ENCODE results near the gene XRCC6. TPM values are rescaled to one million over a fixed set of nuclear protein-coding genes. Genes with fewer than 3 reads are reported as not detected.

The XRCC6 gene
- total RNA-seq, 1 experiment from 2014 or later = 474 TPM

DNA sequence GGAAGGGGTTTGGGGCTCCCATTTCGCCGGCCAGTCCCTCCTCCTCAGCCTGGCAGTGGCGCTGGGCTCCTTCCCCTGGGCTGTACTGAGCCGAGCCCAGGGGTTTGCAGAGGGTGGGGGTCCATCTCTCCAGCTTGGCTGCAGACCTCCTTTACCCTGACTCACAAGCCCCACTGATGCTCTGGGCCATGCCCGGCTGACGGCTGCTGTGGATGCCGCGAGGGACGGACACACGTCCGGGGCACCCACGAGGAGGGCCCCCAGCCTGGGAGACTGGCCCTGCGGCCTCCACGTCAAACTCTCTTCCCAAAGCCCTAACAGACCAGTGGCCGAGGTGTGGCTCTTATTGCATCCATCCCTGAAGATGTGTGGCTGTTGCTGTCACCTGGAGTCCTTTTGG lies 45.6 kb upstream of the XRCC6 start (continued):
- TF ChIP-seq, protein P1, sequence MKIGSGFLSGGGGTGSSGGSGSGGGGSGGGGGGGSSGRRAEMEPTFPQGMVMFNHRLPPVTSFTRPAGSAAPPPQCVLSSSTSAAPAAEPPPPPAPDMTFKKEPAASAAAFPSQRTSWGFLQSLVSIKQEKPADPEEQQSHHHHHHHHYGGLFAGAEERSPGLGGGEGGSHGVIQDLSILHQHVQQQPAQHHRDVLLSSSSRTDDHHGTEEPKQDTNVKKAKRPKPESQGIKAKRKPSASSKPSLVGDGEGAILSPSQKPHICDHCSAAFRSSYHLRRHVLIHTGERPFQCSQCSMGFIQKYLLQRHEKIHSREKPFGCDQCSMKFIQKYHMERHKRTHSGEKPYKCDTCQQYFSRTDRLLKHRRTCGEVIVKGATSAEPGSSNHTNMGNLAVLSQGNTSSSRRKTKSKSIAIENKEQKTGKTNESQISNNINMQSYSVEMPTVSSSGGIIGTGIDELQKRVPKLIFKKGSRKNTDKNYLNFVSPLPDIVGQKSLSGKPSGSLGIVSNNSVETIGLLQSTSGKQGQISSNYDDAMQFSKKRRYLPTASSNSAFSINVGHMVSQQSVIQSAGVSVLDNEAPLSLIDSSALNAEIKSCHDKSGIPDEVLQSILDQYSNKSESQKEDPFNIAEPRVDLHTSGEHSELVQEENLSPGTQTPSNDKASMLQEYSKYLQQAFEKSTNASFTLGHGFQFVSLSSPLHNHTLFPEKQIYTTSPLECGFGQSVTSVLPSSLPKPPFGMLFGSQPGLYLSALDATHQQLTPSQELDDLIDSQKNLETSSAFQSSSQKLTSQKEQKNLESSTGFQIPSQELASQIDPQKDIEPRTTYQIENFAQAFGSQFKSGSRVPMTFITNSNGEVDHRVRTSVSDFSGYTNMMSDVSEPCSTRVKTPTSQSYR (CRISPR knock-in tag; IDR thresholded peaks at IDR 0.05) = no peak
- no peak for TF ChIP-seq SMAD4 (CRISPR knock-in tag; IDR thresholded peaks at IDR 0.05)

DNA sequence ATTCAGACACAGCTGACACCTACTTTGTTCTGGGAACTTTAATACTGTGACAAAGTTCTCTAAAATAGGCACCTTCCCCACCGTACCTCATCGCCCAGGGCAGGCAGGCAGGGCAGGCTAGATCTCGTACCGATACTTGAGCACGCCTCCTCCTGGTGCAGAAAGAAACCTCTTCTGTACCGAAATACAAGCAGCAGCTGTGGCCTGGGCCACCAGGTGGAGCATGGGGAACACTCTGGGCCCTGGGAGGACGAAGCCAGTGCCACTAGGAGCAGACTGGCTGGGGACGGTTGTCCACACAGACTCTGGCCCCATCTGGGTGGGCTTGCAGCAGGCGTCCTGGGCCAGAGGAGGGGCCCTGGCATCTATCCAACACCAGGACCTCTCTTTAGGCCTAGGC lies 44.2 kb upstream of the XRCC6 start:
- H3K4me3 Mint-ChIP-seq = no peak overlapping the region
- ChIA-PET CTCF (interaction anchor here (0.6 to 3.5 kb wide), 25 partner anchors 10 to 173 kb away, joined by 3 to 53 read pairs (median 6); partner anchors contain the start of genes CSDC2, DESI1, PMM1 and POLR3H), POLR2A (interaction anchor here (1.4 to 1.6 kb wide), 2 partner anchors 13 to 20 kb away, joined by 3 to 5 read pairs; partner anchors contain the start of gene PMM1)
- TF ChIP-seq ATF1 (CRISPR knock-in tag; IDR thresholded peaks at IDR 0.05) = no peak
- TF ChIP-seq, protein P2, sequence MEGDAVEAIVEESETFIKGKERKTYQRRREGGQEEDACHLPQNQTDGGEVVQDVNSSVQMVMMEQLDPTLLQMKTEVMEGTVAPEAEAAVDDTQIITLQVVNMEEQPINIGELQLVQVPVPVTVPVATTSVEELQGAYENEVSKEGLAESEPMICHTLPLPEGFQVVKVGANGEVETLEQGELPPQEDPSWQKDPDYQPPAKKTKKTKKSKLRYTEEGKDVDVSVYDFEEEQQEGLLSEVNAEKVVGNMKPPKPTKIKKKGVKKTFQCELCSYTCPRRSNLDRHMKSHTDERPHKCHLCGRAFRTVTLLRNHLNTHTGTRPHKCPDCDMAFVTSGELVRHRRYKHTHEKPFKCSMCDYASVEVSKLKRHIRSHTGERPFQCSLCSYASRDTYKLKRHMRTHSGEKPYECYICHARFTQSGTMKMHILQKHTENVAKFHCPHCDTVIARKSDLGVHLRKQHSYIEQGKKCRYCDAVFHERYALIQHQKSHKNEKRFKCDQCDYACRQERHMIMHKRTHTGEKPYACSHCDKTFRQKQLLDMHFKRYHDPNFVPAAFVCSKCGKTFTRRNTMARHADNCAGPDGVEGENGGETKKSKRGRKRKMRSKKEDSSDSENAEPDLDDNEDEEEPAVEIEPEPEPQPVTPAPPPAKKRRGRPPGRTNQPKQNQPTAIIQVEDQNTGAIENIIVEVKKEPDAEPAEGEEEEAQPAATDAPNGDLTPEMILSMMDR (IDR thresholded peaks at IDR 0.05) = peak; percentile 44; the same call in 1 of the 2 replicates
- no peak for TF ChIP-seq RORB (CRISPR knock-in tag; IDR thresholded peaks at IDR 0.05)
- no peak for TF ChIP-seq MYBL2 (CRISPR knock-in tag; IDR thresholded peaks at IDR 0.05)
- no peak for TF ChIP-seq TEAD1 (CRISPR knock-in tag; IDR thresholded peaks at IDR 0.05)
- TF ChIP-seq, protein P3, sequence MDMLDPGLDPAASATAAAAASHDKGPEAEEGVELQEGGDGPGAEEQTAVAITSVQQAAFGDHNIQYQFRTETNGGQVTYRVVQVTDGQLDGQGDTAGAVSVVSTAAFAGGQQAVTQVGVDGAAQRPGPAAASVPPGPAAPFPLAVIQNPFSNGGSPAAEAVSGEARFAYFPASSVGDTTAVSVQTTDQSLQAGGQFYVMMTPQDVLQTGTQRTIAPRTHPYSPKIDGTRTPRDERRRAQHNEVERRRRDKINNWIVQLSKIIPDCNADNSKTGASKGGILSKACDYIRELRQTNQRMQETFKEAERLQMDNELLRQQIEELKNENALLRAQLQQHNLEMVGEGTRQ (CRISPR knock-in tag; IDR thresholded peaks at IDR 0.05) = no peak
- TF ChIP-seq, protein P4, sequence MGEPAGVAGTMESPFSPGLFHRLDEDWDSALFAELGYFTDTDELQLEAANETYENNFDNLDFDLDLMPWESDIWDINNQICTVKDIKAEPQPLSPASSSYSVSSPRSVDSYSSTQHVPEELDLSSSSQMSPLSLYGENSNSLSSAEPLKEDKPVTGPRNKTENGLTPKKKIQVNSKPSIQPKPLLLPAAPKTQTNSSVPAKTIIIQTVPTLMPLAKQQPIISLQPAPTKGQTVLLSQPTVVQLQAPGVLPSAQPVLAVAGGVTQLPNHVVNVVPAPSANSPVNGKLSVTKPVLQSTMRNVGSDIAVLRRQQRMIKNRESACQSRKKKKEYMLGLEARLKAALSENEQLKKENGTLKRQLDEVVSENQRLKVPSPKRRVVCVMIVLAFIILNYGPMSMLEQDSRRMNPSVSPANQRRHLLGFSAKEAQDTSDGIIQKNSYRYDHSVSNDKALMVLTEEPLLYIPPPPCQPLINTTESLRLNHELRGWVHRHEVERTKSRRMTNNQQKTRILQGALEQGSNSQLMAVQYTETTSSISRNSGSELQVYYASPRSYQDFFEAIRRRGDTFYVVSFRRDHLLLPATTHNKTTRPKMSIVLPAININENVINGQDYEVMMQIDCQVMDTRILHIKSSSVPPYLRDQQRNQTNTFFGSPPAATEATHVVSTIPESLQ (CRISPR knock-in tag; IDR thresholded peaks at IDR 0.05) = no peak
- no peaks in the 10 kb centered on the region for H3K4me1 Mint-ChIP-seq
- no peaks in the 10 kb centered on the region for H3K9me3 Mint-ChIP-seq
- no peaks in the 10 kb centered on the region for H3K36me3 Mint-ChIP-seq
- peak; percentile 95 for ATAC-seq
- peak; percentile 87 for DNase-seq (ENCODE audit: low spot score)
- no peaks in the 10 kb centered on the region for H3K27me3 Mint-ChIP-seq (ENCODE audit: low read depth)
- H3K27ac Mint-ChIP-seq = peak overlapping the region; percentile 80

DNA sequence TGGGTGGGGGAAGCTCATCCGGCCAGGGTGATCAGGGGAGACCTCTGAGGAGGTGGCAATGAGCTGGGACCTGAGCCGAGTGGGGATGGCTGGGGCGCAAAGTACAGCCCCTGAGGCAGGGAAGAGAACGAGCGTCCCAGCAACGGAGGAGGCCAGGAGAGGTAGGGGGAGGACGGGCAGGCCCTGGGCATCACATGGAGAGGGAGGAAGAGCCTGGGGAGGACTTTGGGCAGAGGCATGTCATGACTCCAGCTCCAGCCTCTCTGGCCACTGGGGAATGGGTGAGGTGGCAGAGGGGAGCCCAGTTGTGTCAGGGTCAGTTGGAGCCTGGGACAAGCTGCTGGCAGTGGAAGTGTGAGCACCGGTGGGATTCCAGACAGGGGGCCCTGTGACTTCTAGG lies 43.0 kb upstream of the XRCC6 start:
- H3K27ac Mint-ChIP-seq = peak overlapping the region; percentile 32; the same call in 1 of the 2 replicates
- no peaks in the 10 kb centered on the region for H3K27me3 Mint-ChIP-seq (ENCODE audit: low read depth)
- POLR2A ChIA-PET = interaction anchor here (1.6 kb wide), 1 partner anchor 19 kb away, joined by 3 read pairs; no protein-coding TSS in a partner anchor
- no peaks in the 10 kb centered on the region for H3K9me3 Mint-ChIP-seq
- DNase-seq (ENCODE audit: low spot score) (no peak), ATAC-seq (no peak)
- no peak for TF ChIP-seq TEAD4 (CRISPR knock-in tag; IDR thresholded peaks at IDR 0.05)
- no peaks in the 10 kb centered on the region for H3K4me1 Mint-ChIP-seq
- H3K36me3 Mint-ChIP-seq = no peaks in the 10 kb centered on the region
- no peak overlapping the region for H3K4me3 Mint-ChIP-seq
- CTCF ChIA-PET = interaction anchor here (0.6 to 3.5 kb wide), 12 partner anchors 11 to 174 kb away, joined by 3 to 53 read pairs (median 8); partner anchors contain the start of gene PMM1

DNA sequence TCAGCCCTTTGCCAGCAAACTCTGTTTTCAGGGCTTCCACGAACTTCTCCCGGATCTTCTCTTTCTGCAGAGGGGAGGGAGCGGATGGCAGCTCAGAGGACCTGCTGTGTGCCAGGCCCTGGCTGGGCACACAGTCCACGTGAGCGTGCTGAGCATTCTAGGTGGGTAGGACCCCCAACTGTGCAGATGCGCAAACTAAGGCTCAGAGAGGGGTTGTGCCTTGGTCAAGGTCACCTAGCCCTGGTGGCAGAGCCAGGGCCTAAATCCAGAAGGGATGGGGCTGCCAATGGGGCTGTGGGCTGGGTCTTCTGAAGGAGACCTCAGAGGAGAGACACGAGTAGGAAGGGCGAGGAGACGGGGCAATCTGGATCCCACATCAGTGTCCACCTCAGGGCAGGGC lies 42.3 kb upstream of the XRCC6 start:
- ATAC-seq (no peak), DNase-seq (ENCODE audit: low spot score) (no peak)
- Mint-ChIP-seq H3K27me3 (ENCODE audit: low read depth) (no peaks in the 10 kb centered on the region), H3K9me3 (no peaks in the 10 kb centered on the region), H3K27ac (no peak overlapping the region), H3K4me1 (no peaks in the 10 kb centered on the region), H3K4me3 (no peak overlapping the region), H3K36me3 (no peaks in the 10 kb centered on the region)
- ChIA-PET CTCF (interaction anchor here (2.4 kb wide), 1 partner anchor 21 kb away, joined by 23 read pairs; no protein-coding TSS in a partner anchor), POLR2A (interaction anchor here (1.5 kb wide), 1 partner anchor 11 kb away, joined by 6 read pairs; the partner anchor contains the start of gene PMM1)
- TF ChIP-seq JUN (CRISPR knock-in tag; IDR thresholded peaks at IDR 0.05) (no peak), HMGA2 (CRISPR knock-in tag; IDR thresholded peaks at IDR 0.05) (no peak), SMAD4 (CRISPR knock-in tag; IDR thresholded peaks at IDR 0.05) (no peak)
- TF ChIP-seq, protein P5, sequence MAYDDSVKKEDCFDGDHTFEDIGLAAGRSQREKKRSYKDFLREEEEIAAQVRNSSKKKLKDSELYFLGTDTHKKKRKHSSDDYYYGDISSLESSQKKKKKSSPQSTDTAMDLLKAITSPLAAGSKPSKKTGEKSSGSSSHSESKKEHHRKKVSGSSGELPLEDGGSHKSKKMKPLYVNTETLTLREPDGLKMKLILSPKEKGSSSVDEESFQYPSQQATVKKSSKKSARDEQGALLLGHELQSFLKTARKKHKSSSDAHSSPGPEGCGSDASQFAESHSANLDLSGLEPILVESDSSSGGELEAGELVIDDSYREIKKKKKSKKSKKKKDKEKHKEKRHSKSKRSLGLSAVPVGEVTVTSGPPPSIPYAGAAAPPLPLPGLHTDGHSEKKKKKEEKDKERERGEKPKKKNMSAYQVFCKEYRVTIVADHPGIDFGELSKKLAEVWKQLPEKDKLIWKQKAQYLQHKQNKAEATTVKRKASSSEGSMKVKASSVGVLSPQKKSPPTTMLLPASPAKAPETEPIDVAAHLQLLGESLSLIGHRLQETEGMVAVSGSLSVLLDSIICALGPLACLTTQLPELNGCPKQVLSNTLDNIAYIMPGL (CRISPR knock-in tag; IDR thresholded peaks at IDR 0.05) = no peak
- TF ChIP-seq, protein P6, sequence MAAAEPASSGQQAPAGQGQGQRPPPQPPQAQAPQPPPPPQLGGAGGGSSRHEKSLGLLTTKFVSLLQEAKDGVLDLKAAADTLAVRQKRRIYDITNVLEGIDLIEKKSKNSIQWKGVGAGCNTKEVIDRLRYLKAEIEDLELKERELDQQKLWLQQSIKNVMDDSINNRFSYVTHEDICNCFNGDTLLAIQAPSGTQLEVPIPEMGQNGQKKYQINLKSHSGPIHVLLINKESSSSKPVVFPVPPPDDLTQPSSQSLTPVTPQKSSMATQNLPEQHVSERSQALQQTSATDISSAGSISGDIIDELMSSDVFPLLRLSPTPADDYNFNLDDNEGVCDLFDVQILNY (CRISPR knock-in tag; IDR thresholded peaks at IDR 0.05) = no peak
- TF ChIP-seq, protein P7, sequence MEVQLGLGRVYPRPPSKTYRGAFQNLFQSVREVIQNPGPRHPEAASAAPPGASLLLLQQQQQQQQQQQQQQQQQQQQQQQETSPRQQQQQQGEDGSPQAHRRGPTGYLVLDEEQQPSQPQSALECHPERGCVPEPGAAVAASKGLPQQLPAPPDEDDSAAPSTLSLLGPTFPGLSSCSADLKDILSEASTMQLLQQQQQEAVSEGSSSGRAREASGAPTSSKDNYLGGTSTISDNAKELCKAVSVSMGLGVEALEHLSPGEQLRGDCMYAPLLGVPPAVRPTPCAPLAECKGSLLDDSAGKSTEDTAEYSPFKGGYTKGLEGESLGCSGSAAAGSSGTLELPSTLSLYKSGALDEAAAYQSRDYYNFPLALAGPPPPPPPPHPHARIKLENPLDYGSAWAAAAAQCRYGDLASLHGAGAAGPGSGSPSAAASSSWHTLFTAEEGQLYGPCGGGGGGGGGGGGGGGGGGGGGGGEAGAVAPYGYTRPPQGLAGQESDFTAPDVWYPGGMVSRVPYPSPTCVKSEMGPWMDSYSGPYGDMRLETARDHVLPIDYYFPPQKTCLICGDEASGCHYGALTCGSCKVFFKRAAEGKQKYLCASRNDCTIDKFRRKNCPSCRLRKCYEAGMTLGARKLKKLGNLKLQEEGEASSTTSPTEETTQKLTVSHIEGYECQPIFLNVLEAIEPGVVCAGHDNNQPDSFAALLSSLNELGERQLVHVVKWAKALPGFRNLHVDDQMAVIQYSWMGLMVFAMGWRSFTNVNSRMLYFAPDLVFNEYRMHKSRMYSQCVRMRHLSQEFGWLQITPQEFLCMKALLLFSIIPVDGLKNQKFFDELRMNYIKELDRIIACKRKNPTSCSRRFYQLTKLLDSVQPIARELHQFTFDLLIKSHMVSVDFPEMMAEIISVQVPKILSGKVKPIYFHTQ (CRISPR knock-in tag; IDR thresholded peaks at IDR 0.05) = no peak
